Esophagus muscularis mucosa (tissue), 4 donors: ENCODE results near the gene CCT3.

ENCODE experiments used
- EP300 ChIP-seq: sonication (generic); formaldehyde crosslinking; IDR thresholded peaks from one replicate; pipeline ENCODE4 v1.6.1; 2017; ENCODE audit warnings: antibody characterized with exemption
- POLR2AphosphoS5 ChIP-seq, 2 donors: sonication (generic); formaldehyde crosslinking; IDR thresholded peaks; one replicate each; pipeline ENCODE4 v1.6.1; 2017; ENCODE audit warnings: antibody characterized with exemption in 2 of 2
- TF ChIP-seq, protein P1 (sequence below), 3 experiments: fragments of 200-600 bp in 2 of 3; fragments of 450-650 bp in 1 of 3; sonication (generic) in 2 of 3; IDR thresholded peaks; one replicate each; pipeline ENCODE4 v1.5.1; 2017 to 2019; ENCODE audit warnings: antibody characterized with exemption in 3 of 3, mild to moderate bottlenecking in 2 of 3, moderate library complexity in 1 of 3

DNA sequence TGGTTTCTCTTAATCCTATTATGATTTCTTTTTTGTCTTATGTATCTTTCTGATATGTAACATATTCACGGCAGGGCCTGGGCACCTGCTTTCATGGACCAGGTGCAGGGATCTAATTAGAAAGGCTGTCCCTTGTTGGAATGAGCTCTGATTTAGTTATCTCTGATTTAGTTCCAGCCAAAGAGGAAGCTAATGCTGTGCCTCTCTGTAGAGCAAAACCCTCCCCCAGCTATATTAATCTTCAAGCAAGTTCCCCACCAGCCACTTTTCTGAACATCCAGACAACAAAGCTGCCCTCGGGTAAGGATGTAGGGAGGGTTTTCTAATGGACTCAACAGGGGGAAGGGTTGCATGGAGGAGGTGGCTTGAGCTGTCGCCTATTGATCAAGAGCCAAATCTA lies 6.3 kb upstream of the CCT3 start:
- TF ChIP-seq EP300 (no peak), POLR2AphosphoS5 (IDR thresholded peaks at IDR 0.05) (no peak)
- TF ChIP-seq, protein P1, sequence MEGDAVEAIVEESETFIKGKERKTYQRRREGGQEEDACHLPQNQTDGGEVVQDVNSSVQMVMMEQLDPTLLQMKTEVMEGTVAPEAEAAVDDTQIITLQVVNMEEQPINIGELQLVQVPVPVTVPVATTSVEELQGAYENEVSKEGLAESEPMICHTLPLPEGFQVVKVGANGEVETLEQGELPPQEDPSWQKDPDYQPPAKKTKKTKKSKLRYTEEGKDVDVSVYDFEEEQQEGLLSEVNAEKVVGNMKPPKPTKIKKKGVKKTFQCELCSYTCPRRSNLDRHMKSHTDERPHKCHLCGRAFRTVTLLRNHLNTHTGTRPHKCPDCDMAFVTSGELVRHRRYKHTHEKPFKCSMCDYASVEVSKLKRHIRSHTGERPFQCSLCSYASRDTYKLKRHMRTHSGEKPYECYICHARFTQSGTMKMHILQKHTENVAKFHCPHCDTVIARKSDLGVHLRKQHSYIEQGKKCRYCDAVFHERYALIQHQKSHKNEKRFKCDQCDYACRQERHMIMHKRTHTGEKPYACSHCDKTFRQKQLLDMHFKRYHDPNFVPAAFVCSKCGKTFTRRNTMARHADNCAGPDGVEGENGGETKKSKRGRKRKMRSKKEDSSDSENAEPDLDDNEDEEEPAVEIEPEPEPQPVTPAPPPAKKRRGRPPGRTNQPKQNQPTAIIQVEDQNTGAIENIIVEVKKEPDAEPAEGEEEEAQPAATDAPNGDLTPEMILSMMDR (IDR thresholded peaks at IDR 0.05): no peak
